ENCODE data around the gene LANCL2.

- TF ChIP-seq GATA3 (IDR thresholded peaks at IDR 0.05; ENCODE audit: low read depth, low read length) (no peak), GATA2 (IDR thresholded peaks at IDR 0.05; ENCODE audit: low read depth, low read length) (no peak)
These were observed 29.4 kb upstream of the LANCL2 start for GRCh38 chr7:55335786-55336185.

Data from SH-SY5Y (cell line).